22Rv1 (cell line): Measurements from ENCODE around the gene LRRC58.

Experiments used
- H3K27ac ChIP-seq: fragments of 450-650 bp; 2 replicates; pipeline ENCODE4 v1.5.1; 2017
- CTCF ChIP-seq: fragments of 450-650 bp; IDR thresholded peaks from 2 replicates; pipeline ENCODE4 v1.5.1; 2017; ENCODE audit warnings: mild to moderate bottlenecking
- ZFX ChIP-seq: fragments of 450-650 bp; IDR thresholded peaks from 2 replicates; pipeline ENCODE4 v1.6.1; 2017; ENCODE audit warnings: antibody characterized with exemption, borderline replicate concordance

LRRC58 gene

GRCh38 chr3:120311863-120312794 is 37.0 kb downstream of the LRRC58 start:
- TF ChIP-seq CTCF (no peak), ZFX (no peak)
- no peak overlapping the region for H3K27ac ChIP-seq

- TF ChIP-seq ZFX (no peak), CTCF (no peak)
- no peak overlapping the region for H3K27ac ChIP-seq
These were observed 42.4 kb downstream of the LRRC58 start for GRCh38 chr3:120306519-120307455.

GRCh38 chr3:120304616-120305015 is 44.5 kb downstream of the LRRC58 start:
- no peak for TF ChIP-seq ZFX
- TF ChIP-seq CTCF: no peak

GRCh38 chr3:120302361-120302760 is 46.8 kb downstream of the LRRC58 start:
- no peak overlapping the region for H3K27ac ChIP-seq
- TF ChIP-seq ZFX (no peak), CTCF (no peak)

More at GRCh38 chr3:120304616-120305015, 44.5 kb downstream of the LRRC58 start:
- H3K27ac ChIP-seq: no peak overlapping the region

GRCh38 chr3:120300971-120301370 is 48.2 kb downstream of the LRRC58 start:
- TF ChIP-seq CTCF (no peak), ZFX (no peak)
- no peak overlapping the region for H3K27ac ChIP-seq

GRCh38 chr3:120299403-120299802 is 49.8 kb downstream of the LRRC58 start:
- no peak overlapping the region for H3K27ac ChIP-seq
- TF ChIP-seq ZFX (no peak), CTCF (no peak)
